Heart left ventricle (tissue), 16 donors: ENCODE results near the gene MCTP1. TPM values are rescaled to one million over a fixed set of nuclear protein-coding genes. Genes with fewer than 3 reads are reported as not detected.

Experiments
- ATAC-seq, 4 donors: fragments of 200-7000 bp; cut with Tn5 transposase; one replicate each; pipeline ENCODE4 v1.9.1; 2020 to 2022; ENCODE audit warnings: moderate library complexity in 4 of 4, mild to moderate bottlenecking in 3 of 4, moderate number of reproducible peaks in 1 of 4
- DNase-seq, 5 donors: peaks; one replicate each; pipeline ENCODE4 v3.0.0-alpha.2; 2020
- H3K27ac ChIP-seq, 12 donors: fragments of 200-600 bp; sonication (generic) in 4 of 12; one replicate each; pipeline versions ENCODE4 v1.5.0 to v1.8.0; 2016 to 2022; ENCODE audit warnings: mild to moderate bottlenecking in 2 of 12
- H3K27me3 ChIP-seq, 9 donors: fragments of 200-600 bp; sonication (generic) in 2 of 9; one replicate each; pipeline versions ENCODE4 v1.5.1 to v1.8.0; 2016 to 2022; ENCODE audit warnings: mild to moderate bottlenecking in 3 of 9
- H3K36me3 ChIP-seq, 9 donors: fragments of 200-600 bp; sonication (generic) in 2 of 9; one replicate each; pipeline versions ENCODE4 v1.5.0 to v1.8.0; 2018 to 2022; ENCODE audit warnings: mild to moderate bottlenecking in 2 of 9
- H3K4me1 ChIP-seq, 12 donors: fragments of 200-600 bp; sonication (generic) in 4 of 12; one replicate each; pipeline versions ENCODE4 v1.5.0 to v1.8.0; 2016 to 2022; ENCODE audit warnings: mild to moderate bottlenecking in 3 of 12
- H3K4me3 ChIP-seq, 12 donors: fragments of 200-600 bp; sonication (generic) in 4 of 12; one replicate each; pipeline versions ENCODE4 v1.5.0 to v1.8.0; 2017 to 2022; ENCODE audit warnings: mild to moderate bottlenecking in 9 of 12, moderate library complexity in 4 of 12
- H3K9me3 ChIP-seq, 12 donors: fragments of 200-600 bp; sonication (generic) in 4 of 12; one replicate each; pipeline versions ENCODE4 v1.5.0 to v1.8.0; 2016 to 2022; ENCODE audit warnings: mild to moderate bottlenecking in 1 of 12
- POLR2A ChIP-seq, 2 donors: fragments of 450-650 bp; IDR thresholded peaks; one replicate each; pipeline ENCODE4 v1.6.1; 2017; ENCODE audit warnings: antibody characterized with exemption in 2 of 2, mild to moderate bottlenecking in 2 of 2, moderate library complexity in 2 of 2
- WGBS, 4 donors: extraction: QIAGEN DNeasy Blood & Tissue Kit in 2 of 4; methylation state at CpG; one replicate each; pipeline versions ENCODE4 v1.1.5 to v1.1.7; 2013 to 2018; 5-methylcytosine and 5-hydroxymethylcytosine counted together
- intact Hi-C, 10 donors: fragments of 100-400 bp; cut with DNase I; formaldehyde crosslinking; loops; one replicate each; pipeline versions ENCODE4 v1.11.1 to v1.14.2; 2022
- polyA plus RNA-seq, 2 donors: library from polyadenylated mRNA; stranded (reverse); fragments of 200-250 nt; gene quantifications; one replicate each; pipeline ENCODE4 v1.2.3, GENCODE V29; 2013
- total RNA-seq, 9 donors: library from RNA; depleted of rRNA in 2 of 9; stranded (reverse); fragments of >200 nt in 2 of 9; fragmentation: NEBNext Ultra II Directional in 3 of 9; extraction: Animal tissue kit (Norgen Biotek cat#: 25700) in 3 of 9; gene quantifications; one replicate each; pipeline versions ENCODE4 v1.1.0 to v1.2.4, GENCODE V29; 2016 to 2023
- TF ChIP-seq, protein P1 (sequence below), 12 donors: fragments of 200-600 bp; sonication (generic) in 4 of 12; IDR thresholded peaks; one replicate each; pipeline versions ENCODE4 v1.5.0 to v1.8.0; 2018 to 2022; ENCODE audit warnings: antibody characterized with exemption in 12 of 12, mild to moderate bottlenecking in 5 of 12
- donor health status: ischemic (EF 13 %, LVEDD 7.1; RV severe dilation, severe dysfunction).
- donor health status: healthy with polysubstance abuse.
- donor health status: DM: no; HTN: yes; CAD: no.
- donor health status: DM: no; HTN: no; CAD: no.
- donor health status: ischemic (EF 25% LVEDD 6.9; RV normal size, moderate dysfunction).
- donor health status: ischemic (EF 25% LVEDD 5.7; RV mildly dilated, moderate dysfunction).
- donor health status: healthy.
- donor health status: DM: yes; HTN: yes; CAD: no.
- donor health status: ischemic (EF 35%, LVEDD 5.7; RV mildly dilated, moderate dysfunction).
- donor health status: nonischemic (EF 11% LVEDD 7.7; RV severe dilation, severe dysfunction).
- donor health status: DM: yes; HTN: yes; CAD: no.
- donor health status: PGD.
- donor health status: ischemic (EF 29% LVEDD 5.4; RV normal size, mild dysfunction).
- donor health status: nonischemic (EF 23%, LVEDD 6.1; RV moderate dilation, normal function).

Gene MCTP1
- total and polyA plus RNA-seq, 11 donors, result 0.91 to 28.4 (median 6.1) TPM

DNA sequence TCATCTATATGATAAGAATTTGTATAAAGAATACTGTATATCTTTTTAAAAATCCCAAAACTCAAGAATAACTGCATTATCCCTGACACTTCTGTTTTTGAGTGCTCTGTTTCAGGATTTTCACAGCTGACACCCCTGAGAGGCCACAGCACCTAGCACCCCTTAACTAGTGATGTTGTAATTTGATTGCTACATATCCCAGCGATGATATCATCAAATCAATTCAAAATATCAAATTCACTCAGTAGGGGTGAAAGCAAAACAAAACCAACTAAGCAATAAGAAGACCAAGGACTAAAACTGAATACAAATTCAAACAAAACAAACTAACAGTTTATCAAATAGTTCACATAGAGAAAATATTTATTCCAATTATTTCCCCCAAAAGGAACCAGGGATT, 184.3 kb downstream of the MCTP1 start:
- WGBS, 4 donors, result 90 to 97% (median 95%) methylated on average over 1 of the region's 1 CpG
- ATAC-seq (no peak), DNase-seq (no peak)
- H3K36me3 ChIP-seq, result no peaks in the 10 kb centered on the region
- H3K9me3 ChIP-seq, result no peaks in the 10 kb centered on the region
- no peaks in the 10 kb centered on the region for H3K4me1 ChIP-seq
- H3K4me3 ChIP-seq, result no peak overlapping the region
- intact Hi-C loops, result no loop called here
- TF ChIP-seq, protein P1, sequence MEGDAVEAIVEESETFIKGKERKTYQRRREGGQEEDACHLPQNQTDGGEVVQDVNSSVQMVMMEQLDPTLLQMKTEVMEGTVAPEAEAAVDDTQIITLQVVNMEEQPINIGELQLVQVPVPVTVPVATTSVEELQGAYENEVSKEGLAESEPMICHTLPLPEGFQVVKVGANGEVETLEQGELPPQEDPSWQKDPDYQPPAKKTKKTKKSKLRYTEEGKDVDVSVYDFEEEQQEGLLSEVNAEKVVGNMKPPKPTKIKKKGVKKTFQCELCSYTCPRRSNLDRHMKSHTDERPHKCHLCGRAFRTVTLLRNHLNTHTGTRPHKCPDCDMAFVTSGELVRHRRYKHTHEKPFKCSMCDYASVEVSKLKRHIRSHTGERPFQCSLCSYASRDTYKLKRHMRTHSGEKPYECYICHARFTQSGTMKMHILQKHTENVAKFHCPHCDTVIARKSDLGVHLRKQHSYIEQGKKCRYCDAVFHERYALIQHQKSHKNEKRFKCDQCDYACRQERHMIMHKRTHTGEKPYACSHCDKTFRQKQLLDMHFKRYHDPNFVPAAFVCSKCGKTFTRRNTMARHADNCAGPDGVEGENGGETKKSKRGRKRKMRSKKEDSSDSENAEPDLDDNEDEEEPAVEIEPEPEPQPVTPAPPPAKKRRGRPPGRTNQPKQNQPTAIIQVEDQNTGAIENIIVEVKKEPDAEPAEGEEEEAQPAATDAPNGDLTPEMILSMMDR (IDR thresholded peaks at IDR 0.05), result no peak
- no peak for TF ChIP-seq POLR2A (IDR thresholded peaks at IDR 0.05)
- H3K27me3 ChIP-seq, result no peaks in the 10 kb centered on the region
- no peak overlapping the region for H3K27ac ChIP-seq

DNA sequence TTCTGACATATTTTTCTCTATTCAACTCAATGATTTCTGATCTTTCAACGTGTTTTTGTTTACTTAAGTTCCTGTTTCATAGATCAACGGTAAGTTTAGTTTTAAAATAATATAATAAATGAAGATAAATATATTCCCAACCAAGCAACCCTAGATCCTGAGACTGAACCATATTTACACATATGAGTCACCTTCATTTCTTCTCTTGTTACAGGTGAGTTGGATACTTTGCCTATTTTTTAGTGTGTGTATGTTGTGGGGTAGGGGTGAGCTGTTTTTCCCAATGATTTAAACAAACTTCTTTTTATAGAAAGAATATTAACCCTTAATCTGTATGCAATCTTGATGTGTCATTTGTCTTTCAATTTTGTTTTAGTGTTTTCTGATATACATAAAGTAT, 186.9 kb downstream of the MCTP1 start:
- Histone ChIP-seq H3K27me3 (no peaks in the 10 kb centered on the region), H3K9me3 (no peaks in the 10 kb centered on the region), H3K4me1 (no peaks in the 10 kb centered on the region), H3K27ac (no peak overlapping the region), H3K4me3 (no peak overlapping the region), H3K36me3 (no peaks in the 10 kb centered on the region)
- intact Hi-C loops, result no loop called here
- no peak for DNase-seq
- WGBS, 4 donors, result 75 to 85% (median 83%) methylated on average over 2 of the region's 2 CpGs
- ATAC-seq, result no peak
- TF ChIP-seq, protein P1 (IDR thresholded peaks at IDR 0.05), result no peak
- no peak for TF ChIP-seq POLR2A (IDR thresholded peaks at IDR 0.05)

DNA sequence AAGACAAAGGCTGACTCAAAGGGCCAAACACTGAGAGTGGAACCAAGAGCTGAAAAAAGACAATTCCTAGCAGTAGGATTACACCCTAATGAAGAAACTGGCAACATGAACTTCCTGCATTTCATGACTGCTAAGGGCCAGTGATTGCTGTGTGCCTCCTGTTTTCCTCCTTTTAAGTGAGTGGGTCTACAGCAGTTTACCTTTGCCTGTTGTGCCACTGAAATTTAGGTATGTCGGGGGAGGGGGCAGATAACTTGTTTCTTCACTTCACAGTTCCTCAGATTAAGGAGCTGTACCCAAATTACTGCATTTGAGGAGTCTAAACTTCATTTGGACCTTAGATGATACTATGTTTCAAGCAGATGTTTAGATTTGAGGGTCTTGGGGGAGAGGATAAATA, 191.7 kb downstream of the MCTP1 start:
- no peaks in the 10 kb centered on the region for H3K36me3 ChIP-seq
- intact Hi-C loops, result no loop called here
- WGBS, 4 donors, result 61 to 77% (median 68%) methylated on average over 1 of the region's 1 CpG
- no peaks in the 10 kb centered on the region for H3K4me1 ChIP-seq
- H3K27me3 ChIP-seq, result no peaks in the 10 kb centered on the region
- DNase-seq (no peak), ATAC-seq (no peak)
- no peak overlapping the region for H3K4me3 ChIP-seq
- H3K9me3 ChIP-seq, result peaks cover 0 to 8% (median 0%) of the 10 kb centered on the region in 12 donors
- TF ChIP-seq POLR2A (IDR thresholded peaks at IDR 0.05), result no peak
- TF ChIP-seq, protein P1 (IDR thresholded peaks at IDR 0.05), result no peak
- no peak overlapping the region for H3K27ac ChIP-seq

DNA sequence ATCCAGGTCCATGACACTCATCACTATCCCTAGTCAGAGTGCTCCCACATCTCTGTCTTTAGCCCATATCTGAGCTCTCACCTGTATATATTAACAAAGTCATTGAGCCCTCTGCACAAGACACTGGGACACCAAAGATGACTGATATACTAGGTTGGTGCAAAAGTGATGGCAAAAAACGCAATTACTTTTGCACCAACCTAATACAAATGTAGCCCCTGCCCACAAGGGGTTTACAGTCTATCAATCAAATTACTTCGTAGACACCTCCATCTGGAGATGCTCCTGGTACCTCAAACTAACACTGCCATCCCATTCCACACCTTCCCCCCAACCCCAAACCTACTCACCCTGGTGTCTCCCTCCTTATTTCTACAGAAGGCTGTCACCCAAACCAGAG, 194.1 kb downstream of the MCTP1 start:
- Histone ChIP-seq H3K4me1 (peaks cover 0 to 12% (median 0%) of the 10 kb centered on the region in 12 donors), H3K4me3 (no peak overlapping the region), H3K9me3 (peaks cover 0 to 8% (median 0%) of the 10 kb centered on the region in 12 donors), H3K36me3 (no peaks in the 10 kb centered on the region), H3K27ac (no peak overlapping the region), H3K27me3 (no peaks in the 10 kb centered on the region)
- TF ChIP-seq POLR2A (IDR thresholded peaks at IDR 0.05), result no peak
- TF ChIP-seq, protein P1 (IDR thresholded peaks at IDR 0.05), result no peak
- no peak for ATAC-seq
- intact Hi-C loops, result no loop called here
- DNase-seq, result no peak
- WGBS, 4 donors, result 69 to 80% (median 75%) methylated on average over 2 of the region's 2 CpGs
